Measurements from ENCODE around the gene TEX13C. TPM values are rescaled to one million over a fixed set of nuclear protein-coding genes. Genes with fewer than 3 reads are reported as not detected.
"Not testable (repeated sequence)": the region's sequence is repeated elsewhere in the genome, so short reads cannot be mapped to it uniquely, and the experiment has no call there.

TEX13C gene
- 2.6 TPM for total RNA-seq (ENCODE audit: insufficient read depth, low replicate concordance)

GRCh38 chrX:125319646-125320521 is at the start of gene TEX13C:
TSS of gene TEX13C (plus strand) at chrX:125319871. CDS start at chrX:125320120, 249 bp downstream.
- no peak for DNase-seq (ENCODE audit: low spot score)

- no peak for DNase-seq (ENCODE audit: low spot score)
Observed at GRCh38 chrX:125287282-125287681, 32.4 kb upstream of the TEX13C start.

GRCh38 chrX:125288343-125288742 is 31.3 kb upstream of the TEX13C start:
- no peak for DNase-seq (ENCODE audit: low spot score)

GRCh38 chrX:125289209-125289608 is 30.5 kb upstream of the TEX13C start:
- DNase-seq (ENCODE audit: low spot score): no peak

- peak; percentile 7 for DNase-seq (ENCODE audit: low spot score)
Observed at GRCh38 chrX:125289920-125290319, 29.8 kb upstream of the TEX13C start.

GRCh38 chrX:125291124-125291523 is 28.5 kb upstream of the TEX13C start:
- DNase-seq (ENCODE audit: low spot score): no peak

- DNase-seq (ENCODE audit: low spot score): no peak
Observed at GRCh38 chrX:125293850-125294780, 25.6 kb upstream of the TEX13C start.

- no peak for DNase-seq (ENCODE audit: low spot score)
Observed at GRCh38 chrX:125295337-125295736, 24.3 kb upstream of the TEX13C start.

- DNase-seq (ENCODE audit: low spot score): no peak
Observed at GRCh38 chrX:125298871-125299270, 20.8 kb upstream of the TEX13C start.

- no peak for DNase-seq (ENCODE audit: low spot score)
Observed at GRCh38 chrX:125306335-125306866, 13.3 kb upstream of the TEX13C start.

GRCh38 chrX:125308653-125309052 is 11.0 kb upstream of the TEX13C start:
- DNase-seq (ENCODE audit: low spot score): no peak

GRCh38 chrX:125319166-125319565 is 505 bp upstream of the TEX13C start:
- DNase-seq (ENCODE audit: low spot score): not testable (repeated sequence)

GRCh38 chrX:125322431-125322830 is 2.8 kb downstream of the TEX13C start:
- no peak for DNase-seq (ENCODE audit: low spot score)

GRCh38 chrX:125326599-125326998 is 6.9 kb downstream of the TEX13C start:
- no peak for DNase-seq (ENCODE audit: low spot score)

- no peak for DNase-seq (ENCODE audit: low spot score)
Observed at GRCh38 chrX:125327891-125328290, 8.2 kb downstream of the TEX13C start.

GRCh38 chrX:125333583-125333982 is 13.9 kb downstream of the TEX13C start:
- no peak for DNase-seq (ENCODE audit: low spot score)

GRCh38 chrX:125340490-125340889 is 20.8 kb downstream of the TEX13C start:
- no peak for DNase-seq (ENCODE audit: low spot score)

- no peak for DNase-seq (ENCODE audit: low spot score)
Observed at GRCh38 chrX:125374169-125374568, 54.5 kb downstream of the TEX13C start.

All from umbilical cord (tissue), 2 donors.